Measurements from ENCODE around the gene PFKP.

DNA sequence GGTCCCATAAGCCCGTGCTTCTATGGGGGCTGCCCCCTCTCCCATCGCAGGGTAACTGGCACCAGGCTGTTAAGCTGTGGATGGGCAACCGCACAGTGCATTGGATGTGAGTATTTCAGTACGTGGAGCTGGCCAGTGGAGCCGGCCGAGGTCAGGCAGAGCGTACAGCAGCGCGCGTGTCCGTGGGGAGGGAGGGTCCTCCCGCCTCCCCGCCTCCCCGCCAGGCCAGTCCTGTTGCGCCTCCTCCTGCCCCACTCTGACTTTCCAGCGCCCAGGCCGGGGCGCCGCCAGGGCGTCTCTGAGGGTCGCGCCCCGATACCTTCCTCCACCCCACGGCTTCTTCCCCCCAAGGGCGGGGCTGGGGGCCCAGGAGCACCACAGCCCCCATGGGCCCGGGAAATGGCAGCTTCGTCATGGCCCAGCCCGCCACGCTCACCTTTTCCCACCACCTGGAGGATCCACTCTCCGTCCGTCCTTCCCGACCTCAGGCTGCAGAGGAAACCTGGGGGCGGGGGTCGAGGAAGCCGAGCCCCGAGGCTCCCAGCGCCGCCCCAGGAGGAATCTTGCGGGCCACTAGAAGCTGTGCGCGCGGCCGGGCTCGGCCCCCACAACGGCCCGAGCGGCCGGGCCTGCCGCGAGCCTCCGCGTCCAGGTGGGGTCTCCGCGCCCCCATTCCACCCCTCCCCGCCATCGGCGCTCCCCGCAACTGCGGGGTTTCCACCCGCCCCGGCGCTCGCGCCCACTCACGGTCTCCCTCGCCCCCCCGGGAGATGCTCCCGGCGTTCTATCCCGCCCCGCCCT is 831 bp upstream of the PFKP start:
- TF ChIP-seq, protein P1, sequence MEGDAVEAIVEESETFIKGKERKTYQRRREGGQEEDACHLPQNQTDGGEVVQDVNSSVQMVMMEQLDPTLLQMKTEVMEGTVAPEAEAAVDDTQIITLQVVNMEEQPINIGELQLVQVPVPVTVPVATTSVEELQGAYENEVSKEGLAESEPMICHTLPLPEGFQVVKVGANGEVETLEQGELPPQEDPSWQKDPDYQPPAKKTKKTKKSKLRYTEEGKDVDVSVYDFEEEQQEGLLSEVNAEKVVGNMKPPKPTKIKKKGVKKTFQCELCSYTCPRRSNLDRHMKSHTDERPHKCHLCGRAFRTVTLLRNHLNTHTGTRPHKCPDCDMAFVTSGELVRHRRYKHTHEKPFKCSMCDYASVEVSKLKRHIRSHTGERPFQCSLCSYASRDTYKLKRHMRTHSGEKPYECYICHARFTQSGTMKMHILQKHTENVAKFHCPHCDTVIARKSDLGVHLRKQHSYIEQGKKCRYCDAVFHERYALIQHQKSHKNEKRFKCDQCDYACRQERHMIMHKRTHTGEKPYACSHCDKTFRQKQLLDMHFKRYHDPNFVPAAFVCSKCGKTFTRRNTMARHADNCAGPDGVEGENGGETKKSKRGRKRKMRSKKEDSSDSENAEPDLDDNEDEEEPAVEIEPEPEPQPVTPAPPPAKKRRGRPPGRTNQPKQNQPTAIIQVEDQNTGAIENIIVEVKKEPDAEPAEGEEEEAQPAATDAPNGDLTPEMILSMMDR (IDR thresholded peaks at IDR 0.05), result no peak
- TF ChIP-seq SIN3A (IDR thresholded peaks at IDR 0.05; ENCODE audit: borderline replicate concordance, insufficient read depth, low read depth, low read length) (no peak), POLR2AphosphoS5 (IDR thresholded peaks at IDR 0.05; ENCODE audit: low read depth, low read length) (no peak)
